Osteoblast (primary cell): ENCODE results near the gene SFT2D2. TPM values are rescaled to one million over a fixed set of nuclear protein-coding genes. Genes with fewer than 3 reads are reported as not detected.

Experiments
- DNase-seq: peaks from one replicate; pipeline ENCODE4 v3.0.0; 2011; ENCODE audit warnings: low spot score, mixed read lengths; ENCODE audit not compliant: insufficient read length; ENCODE audit errors: missing footprints
- H2AFZ ChIP-seq: 2 replicates; pipeline ENCODE4 v1.6.0; 2011; ENCODE audit warnings: mild to moderate bottlenecking, low read length
- H3K27ac ChIP-seq: 2 replicates; pipeline ENCODE4 v1.5.1; 2011; ENCODE audit warnings: mild to moderate bottlenecking, low read depth, low read length, moderate library complexity
- H3K27me3 ChIP-seq: 2 replicates; pipeline ENCODE4 v1.6.0; 2012; ENCODE audit warnings: mild to moderate bottlenecking, control low read depth, inconsistent platforms, low read length, moderate library complexity; ENCODE audit not compliant: insufficient read depth
- H3K36me3 ChIP-seq: 2 replicates; pipeline ENCODE4 v1.5.1; 2011; ENCODE audit warnings: mild to moderate bottlenecking, low read length, control low read depth, moderate library complexity; ENCODE audit not compliant: insufficient read depth
- H3K4me1 ChIP-seq: 2 replicates; pipeline ENCODE4 v1.5.1; 2011; ENCODE audit warnings: mild to moderate bottlenecking, low read length, control low read depth, moderate library complexity; ENCODE audit not compliant: insufficient read depth
- H3K4me2 ChIP-seq: 2 replicates; pipeline ENCODE4 v1.6.0; 2011; ENCODE audit warnings: mild to moderate bottlenecking, low read length; ENCODE audit not compliant: insufficient read depth
- H3K4me3 ChIP-seq: fragments of 200-600 bp; sonication (generic); 3 replicates; pipeline ENCODE4 v1.5.1; 2012; ENCODE audit warnings: mild to moderate bottlenecking, low read length, inconsistent platforms; ENCODE audit not compliant: insufficient read depth
- H3K79me2 ChIP-seq: 2 replicates; pipeline ENCODE4 v1.6.0; 2012; ENCODE audit warnings: mild to moderate bottlenecking, low read length, control low read depth, inconsistent platforms; ENCODE audit not compliant: insufficient read depth
- H3K9me3 ChIP-seq: 2 replicates; pipeline ENCODE4 v1.5.1; 2011; ENCODE audit warnings: low read depth, low read length, control low read depth
- H4K20me1 ChIP-seq: 2 replicates; pipeline ENCODE4 v1.6.0; 2012; ENCODE audit warnings: mild to moderate bottlenecking, low read length, control low read depth; ENCODE audit not compliant: insufficient read depth
- total RNA-seq: library from RNA; depleted of rRNA; stranded (reverse); fragments of >200 nt; gene quantifications from 2 replicates; pipeline ENCODE4 v1.2.3, GENCODE V29; 2012
- TF ChIP-seq, protein P1 (sequence below): IDR thresholded peaks from 2 replicates; pipeline ENCODE4 v1.5.1; 2011; ENCODE audit warnings: mild to moderate bottlenecking, low read depth, low read length, moderate library complexity; ENCODE audit errors: extremely low read depth

Gene SFT2D2
- total RNA-seq, 1 donor = 60.8 TPM

DNA sequence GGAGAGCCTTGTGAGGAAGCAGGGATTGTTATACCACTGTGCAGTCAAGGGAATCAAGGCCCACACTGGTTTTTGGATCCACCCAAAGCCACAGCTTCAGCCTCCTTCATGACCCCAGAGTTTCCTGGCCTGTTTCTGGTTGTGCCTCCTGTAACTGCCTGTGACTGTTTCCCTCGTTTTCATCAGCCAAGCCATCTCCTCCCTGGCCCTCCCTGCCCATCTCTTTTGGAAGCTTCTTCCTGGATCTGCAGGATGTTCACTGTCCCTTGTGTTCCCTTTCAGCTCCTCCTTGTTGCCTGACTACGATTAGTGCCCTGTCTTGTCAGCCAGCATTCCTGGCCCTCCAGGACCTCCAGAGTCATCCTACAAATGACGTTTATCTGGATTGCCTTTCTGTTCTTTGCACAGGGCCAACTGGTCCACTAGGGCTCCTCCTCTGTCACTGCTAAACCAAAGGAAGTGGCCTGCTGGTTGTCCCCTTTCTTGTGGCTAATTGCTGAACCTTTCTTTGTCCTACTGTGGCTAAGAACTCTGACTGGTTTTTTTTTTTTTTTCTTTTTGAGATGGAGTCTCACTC lies 17.9 kb downstream of the SFT2D2 start:
- Histone ChIP-seq H3K79me2 (peaks cover 8% of the 10 kb centered on the region), H3K4me2 (no peak overlapping the region), H3K9me3 (no peaks in the 10 kb centered on the region), H4K20me1 (no peaks in the 10 kb centered on the region), H3K27ac (no peak overlapping the region), H2AFZ (no peak overlapping the region), H3K4me3 (no peak overlapping the region), H3K36me3 (peaks cover 36% of the 10 kb centered on the region), H3K4me1 (no peaks in the 10 kb centered on the region), H3K27me3 (no peaks in the 10 kb centered on the region)
- TF ChIP-seq, protein P1, sequence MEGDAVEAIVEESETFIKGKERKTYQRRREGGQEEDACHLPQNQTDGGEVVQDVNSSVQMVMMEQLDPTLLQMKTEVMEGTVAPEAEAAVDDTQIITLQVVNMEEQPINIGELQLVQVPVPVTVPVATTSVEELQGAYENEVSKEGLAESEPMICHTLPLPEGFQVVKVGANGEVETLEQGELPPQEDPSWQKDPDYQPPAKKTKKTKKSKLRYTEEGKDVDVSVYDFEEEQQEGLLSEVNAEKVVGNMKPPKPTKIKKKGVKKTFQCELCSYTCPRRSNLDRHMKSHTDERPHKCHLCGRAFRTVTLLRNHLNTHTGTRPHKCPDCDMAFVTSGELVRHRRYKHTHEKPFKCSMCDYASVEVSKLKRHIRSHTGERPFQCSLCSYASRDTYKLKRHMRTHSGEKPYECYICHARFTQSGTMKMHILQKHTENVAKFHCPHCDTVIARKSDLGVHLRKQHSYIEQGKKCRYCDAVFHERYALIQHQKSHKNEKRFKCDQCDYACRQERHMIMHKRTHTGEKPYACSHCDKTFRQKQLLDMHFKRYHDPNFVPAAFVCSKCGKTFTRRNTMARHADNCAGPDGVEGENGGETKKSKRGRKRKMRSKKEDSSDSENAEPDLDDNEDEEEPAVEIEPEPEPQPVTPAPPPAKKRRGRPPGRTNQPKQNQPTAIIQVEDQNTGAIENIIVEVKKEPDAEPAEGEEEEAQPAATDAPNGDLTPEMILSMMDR = no peak
- DNase-seq = no peak

DNA sequence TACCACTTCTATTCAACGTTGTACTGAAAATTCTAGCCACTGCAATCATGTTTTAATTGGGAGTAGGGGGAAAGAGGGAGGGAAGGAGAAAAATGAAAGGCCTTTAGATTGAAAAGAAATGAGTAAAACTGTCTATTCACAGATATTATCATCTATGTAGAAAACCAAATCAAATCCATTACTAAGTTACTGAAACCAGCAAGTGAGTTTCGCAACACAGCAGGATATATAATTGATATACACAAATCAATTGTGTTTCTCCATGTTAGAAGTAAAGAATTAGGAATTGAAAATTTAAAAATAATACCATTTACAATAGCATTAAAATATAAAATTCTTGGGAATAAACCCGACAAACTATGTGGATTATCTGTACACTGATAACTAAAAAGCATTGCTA lies 19.2 kb downstream of the SFT2D2 start:
- peaks cover 16% of the 10 kb centered on the region for H3K79me2 ChIP-seq
- no peak overlapping the region for H2AFZ ChIP-seq
- H3K4me2 ChIP-seq = no peak overlapping the region
- H4K20me1 ChIP-seq = peaks cover 3% of the 10 kb centered on the region
- no peak overlapping the region for H3K4me3 ChIP-seq
- no peaks in the 10 kb centered on the region for H3K9me3 ChIP-seq
- H3K27ac ChIP-seq = no peak overlapping the region
- TF ChIP-seq, protein P1 = no peak
- H3K36me3 ChIP-seq = peaks cover 30% of the 10 kb centered on the region
- H3K4me1 ChIP-seq = no peaks in the 10 kb centered on the region
- DNase-seq = no peak
- H3K27me3 ChIP-seq = no peaks in the 10 kb centered on the region

DNA sequence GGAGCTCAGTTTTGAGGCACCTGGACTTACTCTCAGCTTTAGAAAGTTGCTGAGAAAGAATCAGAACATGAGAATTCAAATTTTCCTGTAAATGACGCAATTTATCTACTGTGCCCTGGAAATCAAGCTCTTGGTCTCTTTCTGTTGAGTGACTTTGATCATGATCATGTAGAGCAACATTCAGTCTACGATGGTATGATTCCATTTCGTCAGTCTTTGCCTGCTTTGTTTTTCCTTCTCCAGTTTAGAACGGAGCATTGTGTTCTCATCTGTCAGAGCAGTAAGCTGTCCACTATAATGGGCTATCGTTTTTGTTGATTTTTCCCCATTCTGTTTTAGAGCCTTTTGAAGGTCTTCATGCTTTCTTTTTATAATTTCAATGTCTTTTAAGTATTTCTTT lies 20.7 kb downstream of the SFT2D2 start:
- H3K79me2 ChIP-seq = peaks cover 23% of the 10 kb centered on the region
- peaks cover 9% of the 10 kb centered on the region for H4K20me1 ChIP-seq

DNA sequence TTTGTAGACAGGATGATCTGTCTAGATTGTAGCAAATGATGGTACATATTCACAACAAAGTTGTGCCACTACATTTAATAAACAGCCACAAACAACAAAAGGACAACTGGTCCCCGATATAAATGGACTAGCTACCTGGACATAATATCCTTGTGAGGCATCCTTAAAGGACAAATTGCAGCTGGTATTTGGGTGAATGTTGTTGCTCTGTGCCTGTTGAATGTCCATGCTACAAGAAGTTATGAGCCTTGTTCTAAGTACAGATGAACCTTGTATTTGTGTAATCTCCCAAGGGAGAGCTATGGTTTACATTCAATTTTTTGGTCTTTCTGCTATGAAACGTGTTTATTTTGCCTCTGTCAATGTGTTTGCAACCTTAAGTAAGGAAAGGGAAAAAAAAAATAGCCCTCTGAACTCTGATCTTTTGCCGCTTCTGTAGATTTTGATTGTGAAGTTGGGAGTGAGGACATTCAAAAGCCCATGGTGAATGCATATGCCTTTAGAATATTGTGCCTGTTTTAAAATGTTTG lies 26.5 kb downstream of the SFT2D2 start:
- no peaks in the 10 kb centered on the region for H3K9me3 ChIP-seq
- H2AFZ ChIP-seq = no peak overlapping the region
- no peaks in the 10 kb centered on the region for H3K27me3 ChIP-seq
- no peak overlapping the region for H3K4me3 ChIP-seq
- H3K36me3 ChIP-seq = peaks cover 6% of the 10 kb centered on the region
- no peak overlapping the region for H3K4me2 ChIP-seq
- H3K4me1 ChIP-seq = no peaks in the 10 kb centered on the region
- H3K79me2 ChIP-seq = peaks cover 23% of the 10 kb centered on the region
- TF ChIP-seq, protein P1 = no peak
- peaks cover 17% of the 10 kb centered on the region for H4K20me1 ChIP-seq
- DNase-seq = no peak
- no peak overlapping the region for H3K27ac ChIP-seq

More for the DNA sequence above, 20.7 kb downstream of the SFT2D2 start:
- H3K27ac ChIP-seq = no peak overlapping the region
- H3K9me3 ChIP-seq = no peaks in the 10 kb centered on the region
- no peak overlapping the region for H3K4me3 ChIP-seq
- H3K36me3 ChIP-seq = peaks cover 33% of the 10 kb centered on the region
- H3K27me3 ChIP-seq = no peaks in the 10 kb centered on the region
- no peak overlapping the region for H3K4me2 ChIP-seq
- no peak for DNase-seq
- no peak overlapping the region for H2AFZ ChIP-seq
- TF ChIP-seq, protein P1 = no peak
- no peaks in the 10 kb centered on the region for H3K4me1 ChIP-seq
